Measurements from ENCODE around the gene C17orf114.

C17orf114 gene

GRCh38 chr17:4788159-4788806 is 13.8 kb downstream of the C17orf114 start:
- DNase-seq (ENCODE audit: low read depth), result no peak

GRCh38 chr17:4786516-4786915 is 15.6 kb downstream of the C17orf114 start:
- no peak for DNase-seq (ENCODE audit: low read depth)

- DNase-seq (ENCODE audit: low read depth), result no peak
These were observed 16.0 kb downstream of the C17orf114 start, which contains the start of gene VMO1 for GRCh38 chr17:4786106-4786511. Gene VMO1 (minus strand): TSS chr17:4786364. CDS start chr17:4786352, 12 bp downstream.

- DNase-seq (ENCODE audit: low read depth), result no peak
These were observed 16.6 kb downstream of the C17orf114 start for GRCh38 chr17:4785311-4786105.

GRCh38 chr17:4782652-4783051 is 19.5 kb downstream of the C17orf114 start:
- no peak for DNase-seq (ENCODE audit: low read depth)

GRCh38 chr17:4780325-4780955 is 21.7 kb downstream of the C17orf114 start:
- DNase-seq (ENCODE audit: low read depth), result no peak

GRCh38 chr17:4777969-4778760 is 24.0 kb downstream of the C17orf114 start:
- no peak for DNase-seq (ENCODE audit: low read depth)

- no peak for DNase-seq (ENCODE audit: low read depth)
These were observed 29.9 kb downstream of the C17orf114 start for GRCh38 chr17:4772235-4772613.

- DNase-seq (ENCODE audit: low read depth), result no peak
These were observed 30.5 kb downstream of the C17orf114 start, which contains the start of gene TM4SF5 for GRCh38 chr17:4771519-4772234. Gene TM4SF5 (plus strand): TSS chr17:4771886. CDS start chr17:4771923, 37 bp downstream.

GRCh38 chr17:4769628-4770027 is 32.5 kb downstream of the C17orf114 start:
- DNase-seq (ENCODE audit: low read depth), result no peak

- DNase-seq (ENCODE audit: low read depth), result no peak
These were observed 33.8 kb downstream of the C17orf114 start for GRCh38 chr17:4768298-4768697.

- DNase-seq (ENCODE audit: low read depth), result no peak
These were observed 35.4 kb downstream of the C17orf114 start for GRCh38 chr17:4766723-4767122.

GRCh38 chr17:4766201-4766600 is 35.9 kb downstream of the C17orf114 start:
- DNase-seq (ENCODE audit: low read depth), result no peak

GRCh38 chr17:4764595-4764994 is 37.5 kb downstream of the C17orf114 start:
- no peak for DNase-seq (ENCODE audit: low read depth)

GRCh38 chr17:4759776-4760236 is 42.3 kb downstream of the C17orf114 start:
- DNase-seq (ENCODE audit: low read depth), result no peak

- DNase-seq (ENCODE audit: low read depth), result no peak
These were observed 48.7 kb downstream of the C17orf114 start for GRCh38 chr17:4753392-4753791.

- DNase-seq (ENCODE audit: low read depth), result no peak
These were observed 50.2 kb downstream of the C17orf114 start for GRCh38 chr17:4751932-4752331.

Measured in stimulated activated CD4-positive, alpha-beta T cell treated with anti-CD3 and anti-CD28 coated beads, Interleukin-2, amount 100 ng/mL, for 4 hours (primary cell).